ENCODE results near the gene CRTC1. TPM values are rescaled to one million over a fixed set of nuclear protein-coding genes. Genes with fewer than 3 reads are reported as not detected.
"Not testable (repeated sequence)": the region's sequence is repeated elsewhere in the genome, so short reads cannot be mapped to it uniquely, and the experiment has no call there.

The CRTC1 gene
- total RNA-seq, 1 experiment from 2014 or later, result 18.1 TPM

- ChIA-PET CTCF (no interaction called here), POLR2A (ENCODE audit: low non-redundant PET) (no interaction called here)
- TF ChIP-seq, protein P1, sequence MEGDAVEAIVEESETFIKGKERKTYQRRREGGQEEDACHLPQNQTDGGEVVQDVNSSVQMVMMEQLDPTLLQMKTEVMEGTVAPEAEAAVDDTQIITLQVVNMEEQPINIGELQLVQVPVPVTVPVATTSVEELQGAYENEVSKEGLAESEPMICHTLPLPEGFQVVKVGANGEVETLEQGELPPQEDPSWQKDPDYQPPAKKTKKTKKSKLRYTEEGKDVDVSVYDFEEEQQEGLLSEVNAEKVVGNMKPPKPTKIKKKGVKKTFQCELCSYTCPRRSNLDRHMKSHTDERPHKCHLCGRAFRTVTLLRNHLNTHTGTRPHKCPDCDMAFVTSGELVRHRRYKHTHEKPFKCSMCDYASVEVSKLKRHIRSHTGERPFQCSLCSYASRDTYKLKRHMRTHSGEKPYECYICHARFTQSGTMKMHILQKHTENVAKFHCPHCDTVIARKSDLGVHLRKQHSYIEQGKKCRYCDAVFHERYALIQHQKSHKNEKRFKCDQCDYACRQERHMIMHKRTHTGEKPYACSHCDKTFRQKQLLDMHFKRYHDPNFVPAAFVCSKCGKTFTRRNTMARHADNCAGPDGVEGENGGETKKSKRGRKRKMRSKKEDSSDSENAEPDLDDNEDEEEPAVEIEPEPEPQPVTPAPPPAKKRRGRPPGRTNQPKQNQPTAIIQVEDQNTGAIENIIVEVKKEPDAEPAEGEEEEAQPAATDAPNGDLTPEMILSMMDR (conservative IDR thresholded peaks at IDR 0.05; ENCODE audit: low read depth, low read length), result no peak
- TF ChIP-seq EZH2 (IDR thresholded peaks at IDR 0.05; ENCODE audit: borderline replicate concordance, low read depth, low read length, poor library complexity, severe bottlenecking), result no peak
- peak overlapping the region; percentile 48 for H3K27ac ChIP-seq (ENCODE audit: low read depth, low read length, poor library complexity, severe bottlenecking)
- intact Hi-C loops (cut with micrococcal nuclease; ENCODE audit: unreplicated experiment), result no loop called here
- DNase-seq (ENCODE audit: low spot score), result peak; percentile 58
- no peaks in the 10 kb centered on the region for H3K27me3 ChIP-seq (replicated peaks; ENCODE audit: insufficient read depth, low read depth, low read length, poor library complexity)
- no peaks in the 10 kb centered on the region for H3K36me3 ChIP-seq (ENCODE audit: insufficient read depth, low read length, poor library complexity, severe bottlenecking)
- H3K9me3 ChIP-seq (ENCODE audit: low read depth, low read length, poor library complexity, severe bottlenecking), result no peaks in the 10 kb centered on the region
- H3K4me1 ChIP-seq (ENCODE audit: insufficient read depth, low read length, poor library complexity, severe bottlenecking), result peaks cover 47% of the 10 kb centered on the region
- no TSS peak for BruUV-seq (replicated peaks)
- no peak overlapping the region for H3K4me3 ChIP-seq (ENCODE audit: low read depth, low read length, poor library complexity, severe bottlenecking)
These were observed 48.1 kb downstream of the CRTC1 start for GRCh38 chr19:18731562-18732008.

DNA sequence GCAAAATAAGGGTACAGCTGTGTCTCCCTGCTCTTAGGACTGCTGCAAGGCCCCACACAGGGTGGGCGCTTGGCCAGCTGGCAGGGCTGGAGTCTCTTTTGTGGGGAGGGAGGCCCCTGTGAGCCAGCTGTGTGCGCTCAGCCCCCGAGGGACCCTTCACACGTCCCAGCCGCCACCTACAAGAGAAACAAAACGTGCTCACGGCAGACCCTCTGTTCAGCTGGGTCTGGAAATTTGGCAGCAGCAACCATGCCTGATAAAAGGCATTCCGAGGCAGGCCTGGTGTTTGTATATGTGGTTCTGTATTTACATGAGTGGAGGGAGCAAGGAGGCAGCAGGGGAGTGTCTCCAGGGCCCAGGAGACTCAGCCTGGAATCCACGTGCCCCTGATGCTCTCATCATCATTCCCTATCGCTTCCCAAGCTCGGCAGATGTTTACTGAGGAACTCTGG is 49.7 kb downstream of the CRTC1 start:
- no peaks in the 10 kb centered on the region for H3K36me3 ChIP-seq (ENCODE audit: insufficient read depth, low read length, poor library complexity, severe bottlenecking)
- DNase-seq (ENCODE audit: low spot score), result peak; percentile 46
- CTCF ChIA-PET, result no interaction called here
- intact Hi-C loops (cut with micrococcal nuclease; ENCODE audit: unreplicated experiment), result no loop called here
- TF ChIP-seq, protein P1 (conservative IDR thresholded peaks at IDR 0.05; ENCODE audit: low read depth, low read length), result no peak
- TF ChIP-seq EZH2 (IDR thresholded peaks at IDR 0.05; ENCODE audit: borderline replicate concordance, low read depth, low read length, poor library complexity, severe bottlenecking), result no peak
- H3K27ac ChIP-seq (ENCODE audit: low read depth, low read length, poor library complexity, severe bottlenecking), result peak overlapping the region; percentile 75
- no TSS peak for BruUV-seq (replicated peaks)
- no peaks in the 10 kb centered on the region for H3K27me3 ChIP-seq (replicated peaks; ENCODE audit: insufficient read depth, low read depth, low read length, poor library complexity)
- no peak overlapping the region for H3K4me3 ChIP-seq (ENCODE audit: low read depth, low read length, poor library complexity, severe bottlenecking)
- H3K9me3 ChIP-seq (ENCODE audit: low read depth, low read length, poor library complexity, severe bottlenecking), result no peaks in the 10 kb centered on the region
- peaks cover 57% of the 10 kb centered on the region for H3K4me1 ChIP-seq (ENCODE audit: insufficient read depth, low read length, poor library complexity, severe bottlenecking)
- POLR2A ChIA-PET (ENCODE audit: low non-redundant PET), result no interaction called here

- BruUV-seq (replicated peaks); intact Hi-C loops (cut with micrococcal nuclease; ENCODE audit: unreplicated experiment); H3K36me3 ChIP-seq (ENCODE audit: insufficient read depth, low read length, poor library complexity, severe bottlenecking); H3K9me3 ChIP-seq (ENCODE audit: low read depth, low read length, poor library complexity, severe bottlenecking); CTCF ChIA-PET; H3K27me3 ChIP-seq (replicated peaks; ENCODE audit: insufficient read depth, low read depth, low read length, poor library complexity); POLR2A ChIA-PET (ENCODE audit: low non-redundant PET); H3K4me3 ChIP-seq (ENCODE audit: low read depth, low read length, poor library complexity, severe bottlenecking): not testable (repeated sequence)
- H3K27ac ChIP-seq (ENCODE audit: low read depth, low read length, poor library complexity, severe bottlenecking), result peak overlapping the region; percentile 75
- H3K4me1 ChIP-seq (ENCODE audit: insufficient read depth, low read length, poor library complexity, severe bottlenecking), result peaks cover 57% of the 10 kb centered on the region
- peak; percentile 69 for DNase-seq (ENCODE audit: low spot score)
These were observed 50.4 kb downstream of the CRTC1 start for GRCh38 chr19:18733762-18734332.

DNA sequence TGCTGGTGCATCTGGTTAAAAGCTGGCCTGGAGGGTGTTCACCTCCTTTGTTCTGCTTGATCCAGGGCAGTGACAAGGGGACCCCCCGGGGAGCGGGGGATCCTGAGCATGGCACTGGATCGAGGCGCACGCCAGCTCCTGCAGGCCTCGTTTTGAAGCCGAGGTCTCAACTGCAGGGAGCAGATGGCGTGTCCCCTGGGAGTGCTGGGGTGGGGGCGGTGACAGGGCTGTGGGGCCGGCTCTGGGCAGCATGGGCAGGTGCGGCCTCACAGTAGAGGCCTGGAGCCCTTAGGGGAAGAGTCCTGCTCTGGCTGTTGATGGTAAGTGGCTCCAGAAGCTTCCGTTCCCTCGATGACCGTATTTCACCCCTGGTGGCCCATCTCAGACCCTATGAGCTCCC is 51.8 kb downstream of the CRTC1 start:
- Histone ChIP-seq H3K36me3 (ENCODE audit: insufficient read depth, low read length, poor library complexity, severe bottlenecking) (no peaks in the 10 kb centered on the region), H3K27ac (ENCODE audit: low read depth, low read length, poor library complexity, severe bottlenecking) (peak overlapping the region; percentile 35), H3K27me3 (replicated peaks; ENCODE audit: insufficient read depth, low read depth, low read length, poor library complexity) (no peaks in the 10 kb centered on the region), H3K4me3 (ENCODE audit: low read depth, low read length, poor library complexity, severe bottlenecking) (no peak overlapping the region), H3K4me1 (ENCODE audit: insufficient read depth, low read length, poor library complexity, severe bottlenecking) (peaks cover 57% of the 10 kb centered on the region), H3K9me3 (ENCODE audit: low read depth, low read length, poor library complexity, severe bottlenecking) (no peaks in the 10 kb centered on the region)
- intact Hi-C loops (cut with micrococcal nuclease; ENCODE audit: unreplicated experiment), result no loop called here
- CTCF ChIA-PET, result no interaction called here
- no TSS peak for BruUV-seq (replicated peaks)
- no peak for TF ChIP-seq EZH2 (IDR thresholded peaks at IDR 0.05; ENCODE audit: borderline replicate concordance, low read depth, low read length, poor library complexity, severe bottlenecking)
- TF ChIP-seq, protein P1 (conservative IDR thresholded peaks at IDR 0.05; ENCODE audit: low read depth, low read length), result no peak
- no peak for DNase-seq (ENCODE audit: low spot score)
- POLR2A ChIA-PET (ENCODE audit: low non-redundant PET), result no interaction called here
